HG03135 (cell line): ENCODE measurements around the gene CORO2A.
"Not testable (repeated sequence)": the region's sequence is repeated elsewhere in the genome, so short reads cannot be mapped to it uniquely, and the experiment has no call there.

Source experiments
- ATAC-seq: cut with Tn5 transposase; IDR thresholded peaks from one replicate; pipeline ENCODE4 v1.9.1; 2021; ENCODE audit warnings: mild to moderate bottlenecking, moderate library complexity; ENCODE audit not compliant: unreplicated experiment

Gene CORO2A

DNA sequence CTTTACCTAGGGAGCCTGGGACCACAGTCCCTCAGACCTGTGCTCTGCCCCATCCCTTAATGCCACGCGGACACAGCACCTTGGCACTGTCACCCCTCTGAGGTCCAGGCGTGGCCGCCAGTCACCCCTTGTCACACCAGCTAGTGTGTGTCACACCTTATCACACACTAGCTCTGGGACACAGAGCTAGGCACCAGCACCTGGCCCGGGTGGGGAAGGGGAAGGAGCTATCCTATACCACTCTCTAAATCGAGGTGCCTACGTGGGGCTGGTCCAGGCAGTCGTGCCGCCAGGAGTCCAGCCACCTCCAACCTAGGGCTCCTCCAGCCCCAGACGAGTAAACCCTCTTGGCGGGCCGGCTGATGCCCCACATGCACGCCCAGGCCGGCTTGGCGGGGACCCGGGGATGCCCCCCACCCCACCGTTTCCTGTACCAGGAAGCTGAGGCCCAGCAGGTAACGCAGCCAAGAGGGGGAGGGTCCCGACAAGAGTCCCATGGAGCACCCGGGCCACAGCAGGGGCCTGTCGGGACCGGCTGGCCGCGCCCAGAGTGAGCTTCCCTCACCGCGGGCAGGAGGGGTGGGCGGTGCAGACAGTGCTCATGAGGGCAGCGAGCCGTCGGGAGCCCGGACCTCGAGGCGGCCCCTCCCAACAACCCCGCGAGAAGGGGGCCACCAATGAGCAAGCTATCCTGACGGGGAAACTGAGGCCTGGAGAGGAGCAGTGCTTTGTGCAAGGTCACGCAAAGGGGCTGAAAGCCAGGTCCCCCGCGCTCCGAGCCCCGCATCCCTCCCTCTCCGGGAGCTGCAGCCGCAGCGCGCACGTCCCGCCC, 550 bp downstream of the CORO2A start:
- no peak for ATAC-seq

DNA sequence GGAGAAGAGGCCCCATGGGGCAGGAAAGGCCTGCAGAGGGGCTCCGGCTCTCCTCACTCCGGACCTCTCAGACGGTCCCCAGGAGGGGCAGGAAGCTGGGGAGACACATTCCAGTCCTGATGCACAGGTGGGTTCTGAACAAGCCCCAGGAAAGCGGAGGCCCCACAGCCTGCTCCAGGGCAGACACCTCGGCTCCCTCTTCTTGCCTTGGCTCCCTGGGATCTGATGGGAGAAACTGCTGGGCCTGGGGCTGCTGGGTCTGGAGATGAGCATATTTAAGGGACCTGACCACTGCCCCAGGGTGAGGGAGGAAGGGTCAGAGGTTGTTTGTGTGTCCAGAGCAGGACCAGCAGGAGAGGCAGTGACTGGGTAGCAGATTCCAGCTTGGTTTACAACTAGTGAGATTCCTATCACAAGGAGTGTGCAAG, 1.2 kb downstream of the CORO2A start:
- ATAC-seq, result no peak

DNA sequence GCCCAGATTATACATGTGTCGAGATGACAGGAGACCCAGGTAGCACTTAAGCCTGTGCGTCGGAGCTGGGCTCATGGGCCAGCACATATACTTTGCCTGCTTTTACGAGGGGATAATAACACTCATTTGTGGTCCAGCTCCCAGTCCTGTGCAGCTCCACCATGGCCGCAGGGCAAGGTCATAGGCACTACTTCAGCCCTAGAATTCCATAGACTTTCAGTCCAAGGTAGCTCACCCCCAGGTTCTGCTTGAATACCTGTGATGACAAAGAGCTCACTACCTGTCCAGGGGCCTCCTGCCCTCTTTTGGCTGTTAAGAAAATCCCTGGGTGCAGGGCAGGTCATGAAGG, 1.7 kb downstream of the CORO2A start:
- no peak for ATAC-seq

DNA sequence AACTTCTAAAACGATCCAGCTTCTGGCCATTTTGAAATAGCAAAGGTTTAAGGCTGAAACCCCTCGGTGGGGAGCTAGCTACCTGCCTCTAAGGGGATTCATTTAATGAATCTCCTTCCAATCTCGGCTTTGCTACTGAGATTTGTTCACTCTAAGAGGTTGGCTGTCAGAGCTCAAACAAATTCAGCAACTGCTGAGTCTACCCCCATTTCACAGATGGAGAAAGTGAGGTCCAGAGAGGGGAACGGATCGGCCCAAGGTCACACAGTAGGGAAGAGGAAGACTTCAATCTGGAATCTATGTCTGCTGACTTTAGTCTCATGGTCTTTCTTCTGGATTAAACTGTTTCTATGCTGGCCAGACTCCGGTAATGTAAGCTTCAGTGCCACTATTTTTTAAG, 3.0 kb downstream of the CORO2A start:
- ATAC-seq, result no peak

DNA sequence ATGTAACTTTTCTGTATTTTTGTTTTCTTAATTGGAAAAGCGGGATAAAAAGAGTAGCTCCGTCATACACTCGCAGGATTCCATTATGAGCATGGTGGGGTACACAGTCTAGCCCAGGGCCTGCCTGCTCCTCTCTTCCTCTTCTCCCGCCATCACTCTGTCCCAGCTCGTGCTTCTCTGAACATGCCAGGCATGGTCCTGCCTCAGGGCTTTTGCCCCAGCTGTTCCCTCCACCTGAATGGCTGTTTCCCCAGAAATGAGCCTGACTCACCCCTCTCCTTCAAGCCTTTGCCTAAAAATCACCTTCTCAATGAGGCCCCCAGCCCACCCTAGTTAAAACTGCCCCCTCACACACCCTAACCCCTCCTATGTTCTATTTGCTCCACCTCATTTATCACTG, 4.5 kb downstream of the CORO2A start:
- ATAC-seq, result no peak

DNA sequence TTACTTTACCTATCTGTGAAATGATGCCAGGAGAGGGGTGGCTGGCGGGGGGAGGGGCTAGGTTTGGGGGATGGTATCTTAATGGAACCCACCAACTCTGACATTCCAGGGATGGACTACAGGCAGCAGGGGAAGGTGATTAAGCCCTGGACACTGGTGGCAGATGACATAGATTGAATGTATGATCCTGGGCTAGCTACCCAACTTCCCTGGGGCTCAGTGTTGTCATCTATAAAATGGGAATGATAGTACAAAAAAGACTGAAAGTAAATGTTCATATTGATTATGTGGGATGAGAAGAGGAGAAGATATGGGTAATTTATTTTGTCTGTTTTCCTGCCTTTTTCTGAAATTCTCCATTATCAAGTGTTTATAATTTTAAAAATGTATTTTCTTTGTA, 6.2 kb downstream of the CORO2A start:
- ATAC-seq, result no peak

DNA sequence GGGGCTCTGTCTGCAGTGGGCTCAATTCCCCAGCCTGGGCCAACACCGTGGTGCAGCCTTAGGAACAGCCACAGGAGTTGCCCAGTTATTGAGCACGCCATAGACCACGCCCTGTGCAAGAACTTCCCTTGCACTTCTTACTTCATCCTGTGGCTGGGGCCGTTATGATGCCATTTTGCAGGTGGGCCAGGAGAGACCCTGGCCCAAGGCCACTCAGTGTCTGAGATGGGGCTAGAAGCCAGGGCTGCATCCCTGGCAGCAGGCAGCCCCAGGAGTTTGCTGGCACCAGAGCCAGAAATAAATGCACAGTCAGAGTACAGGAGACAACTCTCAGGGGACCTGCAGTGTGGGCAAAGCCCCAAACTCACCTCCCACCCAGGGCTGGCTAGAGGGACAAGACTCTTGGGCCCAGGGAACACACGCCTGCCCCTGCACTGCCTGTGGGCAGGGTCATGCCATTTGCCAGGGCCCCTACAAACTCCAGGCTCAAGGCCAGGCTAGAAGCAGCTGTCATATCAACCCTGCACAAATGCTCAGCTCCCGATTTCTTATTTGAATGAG, 6.7 kb downstream of the CORO2A start:
- ATAC-seq, result no peak

DNA sequence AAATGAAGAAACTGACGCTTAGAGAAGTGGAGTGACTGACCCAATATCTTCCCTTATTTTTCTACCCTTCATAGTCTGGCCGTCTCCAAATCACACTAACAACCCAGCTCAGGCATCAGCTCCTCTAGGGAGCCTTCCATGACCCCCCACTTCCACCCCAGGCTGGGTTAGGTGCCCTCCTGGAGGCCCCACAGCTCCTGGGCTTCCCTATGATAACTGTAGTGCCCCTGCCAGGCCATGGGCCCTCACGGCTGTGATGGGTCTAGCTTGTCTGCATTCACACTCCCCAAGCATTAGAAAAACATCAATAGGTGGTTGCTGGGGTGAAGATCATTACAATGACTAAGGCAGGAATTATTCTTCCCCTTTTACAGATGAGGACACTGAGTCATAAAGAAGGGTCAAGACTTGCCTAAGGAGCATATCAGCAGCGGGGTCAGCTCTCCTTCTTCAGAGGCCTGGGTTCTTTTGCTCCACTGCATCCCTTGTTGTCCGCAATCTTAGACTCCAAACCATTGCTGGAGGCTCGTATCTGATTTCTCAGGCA, 7.3 kb downstream of the CORO2A start:
- ATAC-seq, result no peak

DNA sequence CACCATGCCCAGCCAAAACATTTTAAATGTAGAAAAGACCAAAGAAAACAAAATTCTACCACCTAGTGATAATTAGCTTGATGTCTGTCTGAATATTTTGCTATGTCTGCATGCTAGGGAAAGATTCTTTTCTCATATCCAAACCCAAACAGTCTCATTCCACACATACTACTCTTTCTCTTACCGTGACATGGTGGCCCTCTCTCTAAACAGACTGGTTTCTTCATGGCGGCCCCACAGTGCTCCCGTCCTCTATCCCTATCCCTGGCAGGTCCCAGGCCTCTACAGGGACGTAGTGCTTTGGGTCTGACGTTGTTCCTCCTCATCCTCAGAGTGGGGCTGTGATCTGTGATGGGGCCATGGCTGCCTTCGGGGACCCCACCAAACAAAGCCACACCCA, 8.1 kb downstream of the CORO2A start:
- no peak for ATAC-seq

DNA sequence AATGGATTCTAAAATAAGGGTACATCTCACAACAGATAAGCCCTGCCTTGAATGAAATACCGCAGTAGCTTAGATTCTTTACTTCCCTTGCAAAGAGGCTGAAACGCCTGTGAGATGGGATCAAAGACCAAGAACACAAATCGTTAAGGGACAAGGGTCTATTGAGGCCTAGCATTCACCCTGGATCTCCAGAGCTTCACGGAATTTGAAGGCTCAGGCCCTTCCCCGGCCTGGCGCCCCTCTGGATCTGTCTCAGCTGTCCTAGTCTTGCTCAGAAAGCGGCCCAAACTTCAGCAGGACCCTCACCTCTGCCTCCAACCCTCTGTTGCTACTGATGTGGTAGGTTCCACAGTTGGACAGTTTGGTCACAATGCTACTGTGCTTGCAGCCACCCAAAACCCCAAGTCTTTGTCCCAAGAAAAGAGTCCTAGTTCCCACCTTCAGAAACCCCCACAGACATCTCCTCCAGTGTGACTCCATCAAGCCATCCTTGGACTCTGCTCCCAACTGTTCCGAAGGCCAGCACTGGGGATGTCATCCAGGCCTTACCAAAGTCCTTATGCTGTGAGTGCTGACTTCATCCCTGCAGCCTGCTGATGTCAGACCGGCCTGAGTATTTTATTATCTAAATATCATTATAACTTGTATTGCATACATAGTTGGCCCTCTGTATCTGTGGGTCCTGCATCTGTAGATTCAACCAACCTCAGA, 9.4 kb downstream of the CORO2A start:
- ATAC-seq, result no peak

DNA sequence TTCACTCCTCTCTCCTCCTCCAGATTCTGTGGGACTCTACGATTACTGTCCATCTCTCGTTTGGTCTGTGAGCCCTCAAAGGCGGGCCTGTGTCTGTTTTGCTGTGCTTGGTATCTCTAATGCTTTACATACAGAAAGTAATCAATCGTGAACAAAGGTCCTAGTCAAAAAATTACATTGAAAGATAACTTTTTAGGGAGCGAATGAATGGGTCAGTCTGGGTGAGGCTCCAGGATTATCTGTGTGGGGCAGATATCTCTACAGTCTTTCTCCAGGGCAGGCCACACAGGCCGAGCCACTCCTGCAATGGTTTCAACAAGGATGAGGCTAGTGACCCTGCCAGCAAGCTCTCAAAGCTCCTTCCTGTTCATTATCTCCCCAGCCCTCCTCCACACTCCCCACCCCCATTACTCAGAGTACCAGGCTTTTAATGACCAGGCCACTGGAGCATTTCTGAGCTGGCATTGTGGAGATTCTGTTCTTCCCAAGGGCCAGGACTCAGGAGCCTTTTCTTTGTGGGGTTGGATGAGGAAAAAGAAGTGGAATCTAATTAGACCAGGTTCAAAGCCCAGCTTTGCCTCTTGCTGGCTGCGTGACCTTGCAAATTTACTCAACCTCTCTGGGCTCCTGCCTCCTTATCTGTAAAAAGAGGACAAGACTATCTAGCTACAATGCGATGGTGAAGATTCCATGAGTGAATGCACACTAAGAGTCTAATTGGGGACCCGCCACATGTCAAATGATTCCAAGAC, 10.2 kb downstream of the CORO2A start:
- ATAC-seq, result no peak

DNA sequence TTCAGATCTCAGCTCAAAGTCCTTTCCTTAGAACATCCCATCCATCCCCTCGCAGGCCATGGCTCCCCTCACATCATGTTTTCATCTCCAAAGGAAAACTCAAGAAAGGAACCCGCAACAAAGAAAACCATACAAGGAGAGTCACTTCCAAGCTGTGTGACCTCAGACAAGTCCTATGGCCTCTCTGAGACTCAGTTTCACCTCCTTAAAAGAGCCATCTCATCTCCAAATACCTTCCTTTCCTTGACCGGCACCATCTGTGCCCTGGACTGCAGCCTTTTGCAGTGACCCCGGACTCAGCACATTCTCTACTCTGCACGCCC, 10.7 kb downstream of the CORO2A start:
- no peak for ATAC-seq

DNA sequence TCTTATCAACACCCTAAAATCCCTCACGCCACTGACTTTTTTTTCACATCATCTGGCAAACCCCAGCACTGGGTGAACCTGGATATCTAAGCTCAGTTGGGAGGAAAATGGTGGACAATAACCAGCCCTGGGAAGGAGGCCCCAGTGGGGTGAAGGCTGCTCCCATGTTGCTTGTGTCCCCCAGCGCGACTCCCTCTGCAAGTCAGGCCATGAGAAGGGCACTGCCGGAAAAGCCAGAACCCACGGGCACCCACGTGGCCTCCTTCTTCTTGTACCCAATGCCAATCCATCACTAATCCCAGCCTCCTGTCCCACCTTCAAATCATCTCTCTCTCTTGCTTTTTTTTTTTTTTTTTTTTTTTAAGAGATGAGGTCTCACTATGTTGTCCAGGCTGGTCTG, 11.4 kb downstream of the CORO2A start:
- ATAC-seq, result no peak

DNA sequence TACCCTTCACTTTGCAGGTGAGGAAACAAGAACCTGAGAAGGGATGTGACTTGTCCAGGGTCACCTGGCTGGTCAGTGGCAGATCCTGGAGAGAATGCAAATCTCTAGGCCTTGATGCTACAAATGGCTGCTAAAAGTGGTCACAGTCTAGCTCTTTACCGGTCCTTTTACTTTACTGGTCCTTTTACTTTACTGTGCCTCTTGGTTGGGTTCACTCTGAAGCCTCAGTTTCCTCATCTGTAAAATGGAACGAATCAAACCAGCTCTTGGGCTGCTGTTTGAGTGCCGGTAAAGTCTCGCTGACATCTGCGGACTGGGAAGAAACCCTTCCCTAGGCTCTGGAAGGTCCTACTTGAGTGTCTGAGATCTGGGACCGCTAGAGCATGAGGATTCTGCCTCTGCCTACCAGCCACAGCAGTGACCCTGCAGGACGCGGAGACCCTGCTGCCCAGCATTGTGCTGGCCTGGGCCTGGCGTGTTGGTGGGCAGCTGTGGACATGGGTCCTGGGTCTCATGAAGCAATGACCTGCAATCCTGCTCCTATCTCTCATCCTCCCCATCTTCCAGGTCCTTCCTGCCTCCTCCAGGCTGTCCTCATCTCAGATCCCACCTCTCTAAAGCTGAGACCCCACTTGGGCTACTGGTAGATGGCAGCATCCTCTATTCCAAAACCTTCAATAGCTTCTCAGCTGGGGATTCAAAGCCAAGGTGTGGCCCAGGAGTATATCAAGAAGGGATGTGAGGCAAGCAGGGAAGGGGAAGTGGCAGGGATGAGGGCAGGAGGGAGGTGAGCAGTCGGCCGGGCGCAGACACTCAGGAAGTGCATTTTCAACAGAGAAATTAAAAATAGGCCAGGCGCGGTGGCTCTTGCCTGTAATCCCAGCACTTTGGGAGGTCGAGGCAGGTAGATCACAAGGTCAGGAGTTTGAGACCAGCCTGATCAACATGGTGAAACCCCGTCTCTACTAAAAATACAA, 13.3 kb downstream of the CORO2A start:
- ATAC-seq, result no peak

DNA sequence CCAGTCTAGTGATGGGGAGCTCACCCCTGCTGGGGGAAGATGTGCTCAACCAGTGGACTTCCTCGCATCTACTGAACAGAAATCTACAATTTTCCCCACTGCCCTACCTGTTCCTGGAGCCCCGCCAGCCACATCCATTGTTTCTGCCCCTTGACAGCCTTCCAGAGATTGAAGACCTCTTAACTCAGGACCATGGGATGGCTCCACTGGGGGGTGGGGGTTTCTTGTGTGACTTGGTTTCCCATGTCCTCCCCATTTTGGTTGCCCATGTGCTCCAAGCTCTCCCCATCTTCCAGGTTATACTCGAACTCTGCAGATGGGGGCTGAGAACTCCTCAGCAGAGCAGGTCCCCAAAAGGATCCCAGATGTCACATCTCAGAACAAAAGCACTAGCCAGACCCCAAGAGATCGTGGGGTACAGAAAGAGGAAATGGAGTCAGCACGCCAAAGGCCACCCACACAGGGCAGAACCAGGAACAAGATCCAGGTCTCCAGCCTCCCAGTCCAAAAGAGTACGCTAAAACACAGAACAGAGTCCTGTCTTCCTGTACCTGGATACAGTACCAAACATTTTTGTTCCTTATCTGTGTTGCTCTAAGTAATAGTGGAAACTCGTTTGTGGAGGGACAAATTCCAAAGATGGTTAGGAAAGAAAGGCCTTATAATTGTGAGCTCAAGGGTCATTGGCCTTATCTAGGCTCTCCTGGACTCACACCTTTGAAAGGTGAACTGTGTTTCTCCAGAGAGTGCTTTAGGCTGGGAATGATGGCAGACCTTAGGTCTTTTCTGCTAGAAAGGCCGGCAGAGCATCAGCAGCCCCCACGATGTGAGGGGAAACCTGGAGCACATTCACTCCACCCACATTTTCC, 15.8 kb downstream of the CORO2A start:
- ATAC-seq, result no peak

DNA sequence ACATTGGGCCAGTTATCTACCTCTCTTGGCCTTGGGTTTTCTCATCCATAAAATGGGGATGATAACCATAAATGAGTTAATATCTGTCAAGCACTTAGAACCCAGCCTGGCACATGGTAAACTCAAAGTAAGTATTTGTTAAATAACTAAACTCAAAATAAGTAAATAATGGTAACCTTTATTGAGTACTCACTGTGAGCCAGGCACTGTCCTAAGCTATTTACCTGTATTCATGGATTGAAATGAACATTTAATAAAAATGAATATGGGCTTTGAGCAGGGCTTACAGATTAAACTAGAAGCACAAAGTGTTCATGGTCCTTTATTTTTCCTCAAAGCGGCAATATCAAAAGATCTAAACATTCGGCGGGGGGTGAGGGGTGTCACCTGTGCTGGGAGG, 16.7 kb downstream of the CORO2A start:
- ATAC-seq, result no peak

DNA sequence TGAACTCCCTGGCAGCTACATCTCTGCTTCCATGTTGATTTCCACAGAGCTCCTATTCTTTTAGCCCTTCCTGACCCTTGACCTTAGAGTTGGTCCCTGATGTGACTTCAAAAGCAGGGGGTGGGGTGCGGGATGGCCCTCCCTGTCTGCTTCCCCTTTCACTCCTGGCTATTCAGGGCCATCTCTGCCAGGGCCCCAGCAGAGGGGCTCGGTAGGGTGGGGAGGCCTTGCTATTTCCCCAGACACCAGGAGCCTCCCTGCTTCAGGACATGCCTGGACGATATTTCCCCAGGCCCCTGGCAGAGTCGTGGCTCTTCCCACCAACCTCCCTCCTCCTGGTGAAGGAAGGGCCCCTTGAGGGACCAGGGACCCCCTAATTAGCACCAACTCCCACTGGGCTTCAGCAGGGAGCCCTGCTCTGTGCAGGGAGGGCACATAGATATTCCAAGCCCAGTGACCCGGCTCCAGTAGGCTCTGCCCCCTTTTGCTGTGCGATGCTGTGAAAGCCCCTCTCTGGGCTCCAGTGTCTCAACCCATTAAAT, 17.3 kb downstream of the CORO2A start:
- ATAC-seq, result no peak

DNA sequence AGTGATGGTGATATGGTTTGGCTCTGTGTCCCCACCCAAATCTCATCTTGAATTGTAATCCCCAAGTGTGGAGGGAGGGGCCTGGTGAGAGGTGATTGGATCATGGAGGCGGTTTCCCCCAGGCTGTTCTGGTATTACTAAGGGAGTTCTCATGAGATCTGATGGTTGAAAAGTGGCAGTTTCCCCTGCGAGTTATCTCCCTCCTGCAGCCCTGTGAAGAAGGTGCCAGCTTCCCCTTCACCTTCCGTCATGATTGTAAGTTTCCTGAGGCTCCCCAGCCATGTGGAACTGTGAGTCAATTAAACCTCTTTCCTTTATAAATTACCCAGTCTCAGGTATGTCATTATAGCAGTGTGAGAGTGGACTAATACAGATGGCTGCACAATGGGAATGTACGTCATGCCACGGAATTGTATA, 17.9 kb downstream of the CORO2A start:
- ATAC-seq, result not testable (repeated sequence)

DNA sequence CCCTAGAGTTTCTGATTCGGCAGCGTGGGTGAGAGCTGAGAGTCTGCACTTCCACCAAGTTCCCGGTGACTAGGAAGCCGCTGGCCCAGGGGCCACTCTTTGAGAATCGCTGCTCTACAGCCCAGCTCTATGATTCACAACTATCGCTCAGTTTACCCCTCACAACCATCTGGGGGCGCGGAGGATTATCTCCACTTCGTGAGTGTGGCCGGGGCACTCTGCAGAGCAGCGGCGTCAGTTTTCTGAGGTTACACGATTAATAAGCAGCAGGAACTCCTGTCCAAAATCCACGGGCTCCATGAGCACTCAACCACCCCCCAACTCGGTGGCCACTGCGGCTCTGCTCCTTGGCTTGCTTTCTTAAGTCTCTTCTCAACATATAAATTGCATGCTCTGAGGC, 19.3 kb downstream of the CORO2A start:
- no peak for ATAC-seq
